Brain microvascular endothelial cell (primary cell): Measurements from ENCODE around the gene SHISA8.

Experiments used
- DNase-seq: peaks from one replicate; pipeline ENCODE4 v3.0.0-alpha.2; 2020
- H3K27ac ChIP-seq: fragments of 250-450 bp; sonication (Bioruptor Pico); 2 replicates; pipeline ENCODE4 v1.5.1; 2020; ENCODE audit warnings: mild to moderate bottlenecking, moderate library complexity
- H3K27me3 ChIP-seq: fragments of 250-450 bp; sonication (Bioruptor Pico); replicated peaks from 2 replicates; pipeline ENCODE4 v1.5.1; 2020; ENCODE audit warnings: mild to moderate bottlenecking
- H3K36me3 ChIP-seq: fragments of 250-450 bp; sonication (Bioruptor Pico); replicated peaks from 2 replicates; pipeline ENCODE4 v1.5.1; 2020; ENCODE audit warnings: mild to moderate bottlenecking
- H3K4me3 ChIP-seq: 2 replicates; pipeline ENCODE4 v1.5.1; 2011; ENCODE audit warnings: low read depth, mild to moderate bottlenecking, control low read depth, low read length, moderate library complexity
- CTCF ChIP-seq: IDR thresholded peaks from 2 replicates; pipeline ENCODE4 v1.5.1; 2011; ENCODE audit warnings: low read depth, mild to moderate bottlenecking, moderate library complexity, low read length, control low read depth, inconsistent platforms; ENCODE audit errors: missing control alignments
- in situ Hi-C: cut with HindIII; loops from 2 replicates; pipeline ENCODE4 v1.10.0; 2017; ENCODE audit warnings: low sequenced_read_pairs, low pct_ligation_motif_present

The SHISA8 gene

GRCh38 chr22:41915035-41915785 lies at the start of gene SHISA8:
Gene SHISA8, minus strand, starts transcription at chr22:41915074. Its CDS starts 407 bp downstream, at chr22:41914667.
- H3K27ac ChIP-seq = no peak within 1 kb of the TSS
- TF ChIP-seq CTCF = no peak
- no peaks in the 10 kb centered on the region for H3K36me3 ChIP-seq
- DNase-seq = no peak
- no peak within 1 kb of the TSS for H3K4me3 ChIP-seq
- in situ Hi-C loops = no loop called here
- H3K27me3 ChIP-seq = peaks cover 61% of the 10 kb centered on the region

DNA sequence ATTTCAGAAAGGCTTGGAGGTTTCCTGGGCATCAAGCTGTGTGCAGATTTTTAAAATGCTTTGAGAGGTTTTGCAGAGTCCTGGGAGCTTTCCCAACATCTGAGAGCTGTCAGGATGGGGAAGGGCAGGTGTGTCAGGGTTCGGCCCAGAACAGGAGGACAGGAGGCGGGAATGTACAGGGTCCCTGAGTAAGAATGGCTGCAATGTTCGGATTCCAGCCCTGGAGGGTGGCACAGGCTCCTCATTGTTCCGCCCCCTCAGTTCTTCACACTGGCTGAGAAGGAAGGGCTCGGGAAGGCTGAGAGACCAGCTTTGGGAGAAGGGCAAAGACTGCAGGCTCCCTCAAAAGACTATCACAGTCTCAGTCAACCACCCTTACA lies 49.2 kb upstream of the SHISA8 start:
- Histone ChIP-seq H3K27me3 (no peaks in the 10 kb centered on the region), H3K36me3 (no peaks in the 10 kb centered on the region), H3K27ac (no peak overlapping the region), H3K4me3 (no peak overlapping the region)
- no peak for DNase-seq
- no peak for TF ChIP-seq CTCF
- in situ Hi-C loops = no loop called here

DNA sequence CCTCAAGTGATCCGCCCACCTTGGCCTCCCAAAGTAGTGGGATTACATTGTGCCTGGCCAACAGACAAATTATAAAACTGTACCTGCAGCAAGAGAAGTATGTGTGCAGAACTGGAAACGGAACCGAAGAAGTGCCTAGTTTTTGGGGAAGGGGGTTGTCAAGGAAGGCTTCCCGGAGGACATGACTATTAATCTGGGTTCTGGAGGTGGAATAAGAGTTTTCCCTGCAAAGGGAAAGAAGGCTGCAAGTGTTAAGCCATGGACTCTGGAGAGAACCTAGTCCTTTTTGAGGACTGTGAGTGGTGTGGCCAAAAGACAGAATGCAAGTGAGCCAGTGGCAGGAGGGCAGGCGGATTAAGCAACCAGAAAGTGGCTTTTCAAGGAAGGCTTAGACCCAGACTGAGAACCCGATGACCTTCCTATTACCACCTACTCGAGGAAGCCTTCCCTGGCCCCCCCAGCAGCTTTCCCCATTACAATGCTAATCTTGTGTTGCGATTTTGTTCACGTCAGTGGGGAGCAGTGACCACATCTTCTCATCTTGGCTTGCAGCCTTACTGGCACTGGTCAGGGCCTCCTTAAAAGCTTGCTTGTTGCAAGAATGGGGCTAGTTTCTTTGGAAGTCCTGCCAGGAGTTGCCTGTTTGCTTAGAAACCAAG lies 48.7 kb upstream of the SHISA8 start:
- TF ChIP-seq CTCF = no peak
- no peak overlapping the region for H3K4me3 ChIP-seq
- no peaks in the 10 kb centered on the region for H3K27me3 ChIP-seq
- in situ Hi-C loops = no loop called here
- DNase-seq = no peak
- no peak overlapping the region for H3K27ac ChIP-seq
- H3K36me3 ChIP-seq = no peaks in the 10 kb centered on the region

DNA sequence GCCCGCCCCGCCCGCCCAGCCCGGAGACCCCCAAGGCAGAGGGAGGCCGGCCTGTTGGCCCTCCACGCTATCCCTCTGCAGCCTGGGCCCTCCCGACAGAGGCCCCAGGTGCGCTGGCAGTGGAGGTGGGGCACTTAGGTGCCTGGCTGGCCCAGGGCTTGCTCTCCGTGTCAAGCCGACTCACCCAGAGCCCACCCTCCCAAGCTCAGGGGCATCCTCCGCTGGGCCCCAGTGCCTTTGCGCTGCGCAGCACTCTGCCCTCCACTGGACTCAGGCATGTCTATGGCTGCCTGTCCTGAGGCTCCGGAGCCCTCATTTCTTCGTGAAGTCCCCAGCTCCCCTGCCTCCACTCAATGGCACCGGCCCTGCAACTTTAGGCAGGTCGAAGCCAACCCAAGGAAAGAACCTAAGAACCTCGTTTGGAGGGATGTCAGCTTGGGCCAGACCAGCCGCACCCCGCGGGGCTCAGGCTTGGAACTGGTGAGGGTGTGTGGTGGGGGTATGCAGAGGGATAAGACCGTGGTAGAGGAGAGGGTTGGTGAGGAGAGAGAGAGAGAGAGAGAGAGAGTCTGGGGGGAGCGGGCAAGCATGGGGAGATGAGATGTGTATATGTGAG lies 43.2 kb upstream of the SHISA8 start:
- in situ Hi-C loops = no loop called here
- Histone ChIP-seq H3K36me3 (no peaks in the 10 kb centered on the region), H3K4me3 (no peak overlapping the region), H3K27ac (no peak overlapping the region), H3K27me3 (no peaks in the 10 kb centered on the region)
- no peak for TF ChIP-seq CTCF
- DNase-seq = no peak

DNA sequence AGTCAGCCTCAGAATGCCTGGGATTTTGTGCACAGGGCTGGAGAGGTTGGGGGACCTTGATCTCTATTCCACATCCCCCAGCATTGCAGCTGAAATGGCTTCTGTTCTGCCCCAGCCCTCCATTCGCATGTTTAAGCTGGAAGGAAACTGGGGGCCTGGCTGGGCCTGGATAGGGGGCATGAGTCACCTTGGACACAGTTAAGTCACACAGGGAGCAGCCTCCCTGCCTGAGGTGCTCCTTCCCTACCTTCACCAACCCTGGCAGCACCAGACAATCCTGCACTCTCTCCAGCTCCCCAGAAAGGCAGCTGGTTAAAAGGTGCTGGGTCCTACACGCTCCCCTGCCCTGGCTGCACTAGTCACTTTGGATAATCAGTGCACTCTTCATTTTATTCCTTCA lies 37.8 kb upstream of the SHISA8 start:
- in situ Hi-C loops = no loop called here
- H3K36me3 ChIP-seq = no peaks in the 10 kb centered on the region
- H3K4me3 ChIP-seq = no peak overlapping the region
- no peak for DNase-seq
- TF ChIP-seq CTCF = no peak
- no peak overlapping the region for H3K27ac ChIP-seq
- no peaks in the 10 kb centered on the region for H3K27me3 ChIP-seq
